GM23338 (cell line): ENCODE results near the gene LYST. TPM values are rescaled to one million over a fixed set of nuclear protein-coding genes. Genes with fewer than 3 reads are reported as not detected.

Source experiments
- ATAC-seq: fragments of 200-7000 bp; cut with Tn5 transposase; 3 replicates; pipeline ENCODE4 v1.9.1; 2020
- DNase-seq: peaks from one replicate; pipeline ENCODE4 v3.0.0-alpha.2; 2015; ENCODE audit warnings: low spot score
- H2AFZ ChIP-seq: fragments of 200-600 bp; sonication (generic); 2 replicates; pipeline ENCODE4 v1.8.0; 2016; ENCODE audit warnings: antibody characterized with exemption, mild to moderate bottlenecking, moderate library complexity
- H3F3A ChIP-seq: fragments of 200-600 bp; sonication (generic); replicated peaks from 2 replicates; pipeline ENCODE4 v1.8.0; 2017; ENCODE audit warnings: antibody characterized with exemption, mixed run types, low read depth
- H3K27ac ChIP-seq: fragments of 200-600 bp; sonication (generic); 2 replicates; pipeline ENCODE4 v1.6.1; 2016; ENCODE audit warnings: low read depth
- H3K27me3 ChIP-seq: fragments of 200-600 bp; sonication (generic); 2 replicates; pipeline ENCODE4 v1.8.0; 2016; ENCODE audit warnings: mild to moderate bottlenecking, mixed run types, moderate library complexity; ENCODE audit not compliant: insufficient read depth
- H3K36me3 ChIP-seq: fragments of 200-600 bp; sonication (generic); 2 replicates; pipeline ENCODE4 v1.8.0; 2016; ENCODE audit warnings: mild to moderate bottlenecking; ENCODE audit not compliant: insufficient read depth
- H3K4me1 ChIP-seq: fragments of 200-600 bp; sonication (generic); 2 replicates; pipeline ENCODE4 v1.8.0; 2016; ENCODE audit warnings: mild to moderate bottlenecking, moderate library complexity; ENCODE audit not compliant: insufficient read depth
- H3K4me2 ChIP-seq: fragments of 200-600 bp; sonication (generic); 2 replicates; pipeline ENCODE4 v1.7.1; 2017; ENCODE audit warnings: mixed run types
- H3K4me3 ChIP-seq: fragments of 200-600 bp; sonication (generic); 2 replicates; pipeline ENCODE4 v1.6.1; 2016; ENCODE audit warnings: mixed run types
- H3K79me2 ChIP-seq: fragments of 200-600 bp; sonication (generic); replicated peaks from 2 replicates; pipeline ENCODE4 v1.8.0; 2017; ENCODE audit warnings: mild to moderate bottlenecking; ENCODE audit not compliant: insufficient read depth
- H3K9me2 ChIP-seq: fragments of 200-600 bp; sonication (generic); 2 replicates; pipeline ENCODE4 v1.8.0; 2017; ENCODE audit not compliant: insufficient read depth
- H4K20me1 ChIP-seq: fragments of 200-600 bp; sonication (generic); replicated peaks from 2 replicates; pipeline ENCODE4 v1.8.0; 2017; ENCODE audit warnings: mild to moderate bottlenecking; ENCODE audit not compliant: insufficient read depth
- H3K27ac Mint-ChIP-seq: 2 replicates; pipeline ENCODE4 v1.8.0; 2020; ENCODE audit warnings: inconsistent platforms, mild to moderate bottlenecking, moderate library complexity, mixed read lengths
- H3K27me3 Mint-ChIP-seq: 3 replicates; pipeline ENCODE4 v1.8.0; 2022; ENCODE audit warnings: low read depth, mild to moderate bottlenecking, moderate library complexity, mixed read lengths, inconsistent platforms; ENCODE audit not compliant: insufficient read depth, poor library complexity
- H3K36me3 Mint-ChIP-seq: 3 replicates; pipeline ENCODE4 v1.8.0; 2021; ENCODE audit warnings: low read depth, mild to moderate bottlenecking, inconsistent platforms, moderate library complexity, mixed read lengths
- H3K4me1 Mint-ChIP-seq: 3 replicates; pipeline ENCODE4 v1.8.0; 2020; ENCODE audit warnings: mild to moderate bottlenecking, inconsistent platforms, mixed read lengths
- H3K4me3 Mint-ChIP-seq: 3 replicates; pipeline ENCODE4 v1.8.0; 2021; ENCODE audit warnings: moderate library complexity, mild to moderate bottlenecking, inconsistent platforms, mixed read lengths
- H3K9me3 Mint-ChIP-seq: 3 replicates; pipeline ENCODE4 v1.8.0; 2020; ENCODE audit warnings: moderate library complexity, mild to moderate bottlenecking, inconsistent platforms, mixed read lengths
- CREB1 ChIP-seq: fragments of 250-450 bp; sonication (Bioruptor Pico); IDR thresholded peaks from 2 replicates; pipeline ENCODE4 v1.5.0; 2020; ENCODE audit warnings: low read depth, mild to moderate bottlenecking, moderate library complexity
- CTCF ChIP-seq, 2 experiments: fragments of 200-600 bp in 1 of 2; sonication (generic) in 1 of 2; conservative IDR thresholded peaks; 2 replicates each; pipeline versions ENCODE4 v1.5.1 to v1.6.1; 2016 to 2017; ENCODE audit warnings: antibody characterized with exemption in 2 of 2, low read depth in 2 of 2, mild to moderate bottlenecking in 2 of 2, moderate library complexity in 1 of 2
- ETS1 ChIP-seq: IDR thresholded peaks from 2 replicates; pipeline ENCODE4 v1.6.1; 2016; ENCODE audit warnings: antibody characterized with exemption
- EZH2 ChIP-seq: fragments of 200-600 bp; sonication (generic); IDR thresholded peaks from one replicate; pipeline ENCODE4 v1.8.0; 2017; ENCODE audit warnings: antibody characterized with exemption, mild to moderate bottlenecking, low read depth; ENCODE audit not compliant: unreplicated experiment
- EZH2phosphoT487 ChIP-seq: fragments of 200-600 bp; sonication (generic); IDR thresholded peaks from one replicate; pipeline ENCODE4 v1.8.1; 2018; ENCODE audit warnings: antibody characterized with exemption; ENCODE audit not compliant: unreplicated experiment
- JUNB ChIP-seq: IDR thresholded peaks from one replicate; pipeline ENCODE4 v1.6.1; 2016; ENCODE audit warnings: antibody characterized with exemption; ENCODE audit not compliant: unreplicated experiment
- NANOG ChIP-seq: IDR thresholded peaks from 2 replicates; pipeline ENCODE4 v1.6.1; 2016; ENCODE audit warnings: antibody characterized with exemption, borderline replicate concordance
- POLR2AphosphoS5 ChIP-seq: IDR thresholded peaks from 2 replicates; pipeline ENCODE4 v1.6.1; 2016; ENCODE audit warnings: antibody characterized with exemption, low read depth
- REST ChIP-seq: IDR thresholded peaks from one replicate; pipeline ENCODE4 v1.6.1; 2018; ENCODE audit warnings: antibody characterized with exemption; ENCODE audit not compliant: unreplicated experiment
- STAT1 ChIP-seq: IDR thresholded peaks from one replicate; pipeline ENCODE4 v1.6.1; 2016; ENCODE audit warnings: antibody characterized with exemption; ENCODE audit not compliant: unreplicated experiment
- ZNF114 ChIP-seq: fragments of 250-450 bp; sonication (Bioruptor Pico); IDR thresholded peaks from 2 replicates; pipeline ENCODE4 v1.5.0; 2020; ENCODE audit warnings: mild to moderate bottlenecking, moderate library complexity
- ZNF331 ChIP-seq: fragments of 250-450 bp; sonication (Bioruptor Pico); IDR thresholded peaks from 2 replicates; pipeline ENCODE4 v1.5.0; 2020; ENCODE audit warnings: low read depth, mild to moderate bottlenecking, moderate library complexity
- ZNF462 ChIP-seq: fragments of 250-450 bp; sonication (Bioruptor Pico); IDR thresholded peaks from 2 replicates; pipeline ENCODE4 v1.5.0; 2020; ENCODE audit warnings: mild to moderate bottlenecking, moderate library complexity
- polyA plus RNA-seq: library from polyadenylated mRNA; unstranded; fragments of >200 nt; fragmentation: Nextera tagmentation; extraction: Ambion mirVana; gene quantifications from 2 replicates; pipeline ENCODE4 v1.2.1, GENCODE V29; 2016
- total RNA-seq: library from RNA; depleted of rRNA; stranded (reverse); fragments of >200 nt; shearing (Covaris generic); gene quantifications from 2 replicates; pipeline ENCODE4 v1.2.3, GENCODE V29; 2014

Gene LYST
- total and polyA plus RNA-seq, 2 experiments from 2014 or later, result 0.21 to 1.0 TPM

- Mint-ChIP-seq H3K27me3 (peaks cover 3% of the 10 kb centered on the region), H3K9me3 (no peaks in the 10 kb centered on the region), H3K4me3 (no peak overlapping the region), H3K36me3 (no peaks in the 10 kb centered on the region), H3K4me1 (no peaks in the 10 kb centered on the region), H3K27ac (no peak overlapping the region; the same call in 1 of the 2 replicates)
- H3K4me1 ChIP-seq, result 0 out of 2 replicates have a peak, but pooled peaks cover 5% of the 10 kb centered on the region
- no peaks in the 10 kb centered on the region; the same call in 1 of the 2 replicates for H3K9me2 ChIP-seq
- H3K79me2 ChIP-seq, result no peaks in the 10 kb centered on the region
- no peaks in the 10 kb centered on the region for H3K27me3 ChIP-seq
- H3K4me3 ChIP-seq, result no peak overlapping the region
- TF ChIP-seq JUNB, result no peak
- no peak for TF ChIP-seq STAT1
- no peak for TF ChIP-seq EZH2phosphoT487
- no peak for TF ChIP-seq NANOG
- no peak for TF ChIP-seq ZNF114 (CRISPR knock-in tag)
- no peak for TF ChIP-seq POLR2AphosphoS5
- TF ChIP-seq ZNF331 (CRISPR knock-in tag), result no peak
- no peak for TF ChIP-seq CTCF (conservative IDR thresholded peaks at IDR 0.05; ENCODE audit: low read depth in 2 of 2)
- no peak for TF ChIP-seq CREB1 (CRISPR knock-in tag)
- no peak for TF ChIP-seq ZNF462 (CRISPR knock-in tag)
- TF ChIP-seq EZH2, result no peak
- TF ChIP-seq ETS1, result no peak
- TF ChIP-seq REST, result no peak
- DNase-seq (no peak), ATAC-seq (no peak)
- H3K27ac ChIP-seq, result no peak overlapping the region
- H4K20me1 ChIP-seq, result no peaks in the 10 kb centered on the region
- no peak overlapping the region for H2AFZ ChIP-seq
- no peaks in the 10 kb centered on the region for H3K36me3 ChIP-seq
- H3K4me2 ChIP-seq, result no peak overlapping the region
- H3F3A ChIP-seq, result no peaks in the 10 kb centered on the region
Measured at GRCh38 chr1:235818632-235819136, 48.0 kb downstream of the LYST start.
